HCT116 (cell line): Measurements from ENCODE around the gene MLH3.

ENCODE experiments used
- CEBPB ChIP-seq: IDR thresholded peaks from 2 replicates; pipeline ENCODE4 v1.6.1; 2012; ENCODE audit warnings: low read depth
- CTCF ChIP-seq, 3 experiments: fragments of 200-600 bp in 1 of 3; sonication (generic) in 1 of 3; IDR thresholded peaks in 2 of 3; conservative IDR thresholded peaks in 1 of 3; 2 replicates each; pipeline ENCODE4 v1.5.1; 2012 to 2017; ENCODE audit warnings: low read depth in 2 of 3, low read length in 2 of 3, antibody characterized with exemption in 1 of 3, borderline replicate concordance in 1 of 3, control low read depth in 1 of 3, mild to moderate bottlenecking in 1 of 3, mixed read lengths in 1 of 3, mixed run types in 1 of 3, moderate library complexity in 1 of 3; ENCODE audit not compliant: insufficient read depth in 1 of 3
- MAX ChIP-seq: IDR thresholded peaks from 2 replicates; pipeline ENCODE4 v1.6.1; 2012
- POLR2A ChIP-seq: IDR thresholded peaks from 2 replicates; pipeline ENCODE4 v1.7.0; 2011; ENCODE audit warnings: borderline replicate concordance; ENCODE audit not compliant: insufficient read depth, insufficient read length; ENCODE audit errors: extremely low read depth
- REST ChIP-seq: IDR thresholded peaks from 2 replicates; pipeline ENCODE4 v1.6.1; 2012; ENCODE audit warnings: low read depth
- SIN3A ChIP-seq: IDR thresholded peaks from 2 replicates; pipeline ENCODE4 v1.6.1; 2012; ENCODE audit warnings: low read depth

GRCh38 chr14:75048101-75048500, 3.2 kb downstream of the MLH3 start:
- TF ChIP-seq CTCF (IDR thresholded peaks at IDR 0.05 in 2 of 3, conservative IDR thresholded peaks at IDR 0.05 in 1 of 3; ENCODE audit: borderline replicate concordance in 1 of 3, insufficient read depth in 1 of 3, low read depth in 2 of 3, low read length in 2 of 3), result no peak
- no peak for TF ChIP-seq MAX
- no peak for TF ChIP-seq REST
- TF ChIP-seq POLR2A, result no peak
- TF ChIP-seq CEBPB, result no peak
- TF ChIP-seq SIN3A, result no peak
